Measurements from ENCODE around the gene TEX44.

DNA sequence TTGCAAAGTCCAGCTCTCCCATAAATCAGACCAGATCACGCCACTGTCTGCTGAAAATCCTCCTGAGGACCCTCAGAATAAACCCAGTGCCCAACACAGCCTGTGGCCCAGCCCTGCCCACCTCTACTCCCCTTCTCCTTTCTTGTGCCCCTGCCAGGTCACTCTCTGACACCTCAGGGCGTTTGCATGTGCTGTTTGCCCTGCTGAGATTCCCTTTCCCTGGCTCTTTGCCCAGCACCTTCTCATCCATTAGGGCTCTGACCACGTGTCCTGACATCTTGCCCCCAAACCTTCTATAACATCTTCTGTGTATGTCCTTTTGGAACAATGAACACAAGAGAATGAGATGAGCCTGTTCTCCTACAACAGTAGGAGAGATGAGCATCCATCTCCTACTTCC, 43.9 kb upstream of the TEX44 start:
- TF ChIP-seq CTCF (IDR thresholded peaks at IDR 0.05) (no peak), POLR2AphosphoS5 (IDR thresholded peaks at IDR 0.05) (no peak)

All from stomach (tissue), 4 donors.